Endothelial cell (in vitro differentiated cells): ENCODE results near the gene AURKAIP1. TPM values are rescaled to one million over a fixed set of nuclear protein-coding genes. Genes with fewer than 3 reads are reported as not detected.

Experiments
- DNase-seq: peaks from one replicate; pipeline ENCODE4 v3.0.0; 2021; ENCODE audit warnings: low spot score
- H3K27ac Mint-ChIP-seq: one replicate; pipeline ENCODE4 v1.8.0; 2021; ENCODE audit warnings: mixed read lengths, inconsistent platforms; ENCODE audit not compliant: unreplicated experiment
- H3K27me3 Mint-ChIP-seq: one replicate; pipeline ENCODE4 v1.8.0; 2021; ENCODE audit warnings: mild to moderate bottlenecking, moderate library complexity, mixed read lengths, inconsistent platforms; ENCODE audit not compliant: unreplicated experiment
- H3K36me3 Mint-ChIP-seq: one replicate; pipeline ENCODE4 v1.8.0; 2021; ENCODE audit warnings: mild to moderate bottlenecking, low read depth, mixed read lengths, inconsistent platforms; ENCODE audit not compliant: unreplicated experiment
- H3K4me1 Mint-ChIP-seq: one replicate; pipeline ENCODE4 v1.8.0; 2021; ENCODE audit warnings: mild to moderate bottlenecking, mixed read lengths, inconsistent platforms; ENCODE audit not compliant: unreplicated experiment
- H3K4me3 Mint-ChIP-seq: one replicate; pipeline ENCODE4 v1.8.0; 2021; ENCODE audit warnings: mild to moderate bottlenecking, mixed read lengths, inconsistent platforms; ENCODE audit not compliant: unreplicated experiment
- H3K9me3 Mint-ChIP-seq: one replicate; pipeline ENCODE4 v1.8.0; 2021; ENCODE audit warnings: mixed read lengths, inconsistent platforms; ENCODE audit not compliant: unreplicated experiment
- CTCF ChIP-seq: fragments of 200-600 bp; sonication (generic); IDR thresholded peaks from one replicate; pipeline ENCODE4 v1.5.0; 2021; ENCODE audit warnings: antibody characterized with exemption; ENCODE audit not compliant: unreplicated experiment
- total RNA-seq: library from RNA; stranded (reverse); fragmentation: NEBNext Ultra II Directional; extraction: Animal tissue kit (Norgen Biotek cat#: 25700); gene quantifications from one replicate; pipeline ENCODE4 v1.2.1, GENCODE V29; 2021; ENCODE audit not compliant: unreplicated experiment

Gene AURKAIP1
- total RNA-seq, 1 donor from 2014 or later: 128 TPM

DNA sequence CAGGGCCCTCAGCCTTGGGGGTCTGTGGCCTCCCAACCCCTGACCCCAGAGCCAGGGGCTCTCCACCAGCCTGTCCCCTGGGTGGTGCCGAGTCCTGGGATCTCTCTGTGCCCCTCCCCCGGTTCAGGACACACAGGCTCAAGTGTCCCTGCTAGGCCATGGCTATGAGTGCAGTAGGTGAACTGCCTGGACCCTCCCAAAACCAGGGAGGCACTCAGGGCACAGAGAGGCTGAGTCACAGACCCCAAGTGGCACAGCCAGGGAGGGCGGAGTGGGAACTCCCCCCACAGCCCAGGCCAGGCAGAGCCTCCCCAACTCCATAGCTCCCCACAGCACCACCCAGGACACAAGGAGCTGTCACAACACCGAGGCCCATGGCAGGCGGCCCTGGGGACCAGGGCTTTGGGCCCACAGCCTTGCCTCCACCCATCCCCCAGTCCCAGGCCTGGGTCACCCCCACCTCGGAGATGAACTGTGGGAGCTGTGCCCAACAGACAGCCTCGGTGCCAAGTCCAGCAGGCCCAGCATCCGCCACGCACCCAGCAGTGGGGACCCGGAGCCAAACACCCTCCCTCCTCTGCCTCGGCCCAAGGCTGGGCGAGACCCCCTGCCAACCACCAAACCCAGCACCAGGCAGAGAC, 29.0 kb downstream of the AURKAIP1 start:
- no peak for DNase-seq
- Mint-ChIP-seq H3K4me1 (no peaks in the 10 kb centered on the region), H3K27ac (no peak overlapping the region), H3K36me3 (peaks cover 4% of the 10 kb centered on the region), H3K4me3 (no peak overlapping the region), H3K27me3 (peaks cover 11% of the 10 kb centered on the region), H3K9me3 (no peaks in the 10 kb centered on the region)
- no peak for TF ChIP-seq CTCF

- DNase-seq: no peak
- Mint-ChIP-seq H3K4me3 (no peak overlapping the region), H3K4me1 (no peaks in the 10 kb centered on the region), H3K9me3 (no peaks in the 10 kb centered on the region), H3K36me3 (peaks cover 10% of the 10 kb centered on the region), H3K27me3 (peaks cover 14% of the 10 kb centered on the region), H3K27ac (no peak overlapping the region)
- no peak for TF ChIP-seq CTCF
These were observed 29.6 kb downstream of the AURKAIP1 start for GRCh38 chr1:1345384-1345783.

DNA sequence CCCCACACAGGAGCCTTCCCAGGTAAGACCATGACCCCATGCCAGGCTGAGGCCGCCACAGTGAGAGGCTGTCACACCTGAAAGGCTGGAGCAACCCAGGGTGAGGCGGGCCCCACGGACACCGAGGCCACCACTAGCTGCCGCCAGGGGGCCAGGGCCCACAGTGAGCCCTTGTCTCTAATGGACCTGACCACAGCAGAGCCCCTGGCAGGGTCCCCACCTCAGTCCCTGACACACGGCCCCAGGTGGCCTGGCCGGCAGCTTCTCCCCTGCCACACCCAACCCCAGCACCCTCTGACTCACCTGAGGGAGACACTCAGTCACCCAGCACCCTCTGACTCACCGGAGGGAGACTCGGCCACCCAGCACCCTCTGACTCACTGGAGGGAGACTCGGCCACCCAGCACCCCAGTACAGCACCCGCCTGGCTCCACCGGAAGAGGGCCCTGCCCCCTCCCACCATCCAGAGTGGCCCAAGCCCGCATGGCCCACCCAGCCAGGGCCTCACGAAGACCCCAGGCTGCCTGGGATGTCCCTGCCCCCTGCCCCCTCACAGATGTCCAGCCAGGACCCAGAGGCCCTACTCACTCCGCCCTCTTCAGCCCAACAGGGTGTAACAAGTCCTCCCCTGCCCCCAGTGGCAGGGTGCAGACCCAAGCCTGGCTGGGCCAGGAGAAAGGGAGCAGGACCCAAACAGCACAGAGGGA, 30.2 kb downstream of the AURKAIP1 start:
- peaks cover 10% of the 10 kb centered on the region for H3K36me3 Mint-ChIP-seq
- H3K4me3 Mint-ChIP-seq: no peak overlapping the region
- DNase-seq: peak; percentile 63
- H3K4me1 Mint-ChIP-seq: no peaks in the 10 kb centered on the region
- H3K27me3 Mint-ChIP-seq: peaks cover 14% of the 10 kb centered on the region
- H3K27ac Mint-ChIP-seq: no peak overlapping the region
- TF ChIP-seq CTCF: peak; percentile 44
- H3K9me3 Mint-ChIP-seq: no peaks in the 10 kb centered on the region

DNA sequence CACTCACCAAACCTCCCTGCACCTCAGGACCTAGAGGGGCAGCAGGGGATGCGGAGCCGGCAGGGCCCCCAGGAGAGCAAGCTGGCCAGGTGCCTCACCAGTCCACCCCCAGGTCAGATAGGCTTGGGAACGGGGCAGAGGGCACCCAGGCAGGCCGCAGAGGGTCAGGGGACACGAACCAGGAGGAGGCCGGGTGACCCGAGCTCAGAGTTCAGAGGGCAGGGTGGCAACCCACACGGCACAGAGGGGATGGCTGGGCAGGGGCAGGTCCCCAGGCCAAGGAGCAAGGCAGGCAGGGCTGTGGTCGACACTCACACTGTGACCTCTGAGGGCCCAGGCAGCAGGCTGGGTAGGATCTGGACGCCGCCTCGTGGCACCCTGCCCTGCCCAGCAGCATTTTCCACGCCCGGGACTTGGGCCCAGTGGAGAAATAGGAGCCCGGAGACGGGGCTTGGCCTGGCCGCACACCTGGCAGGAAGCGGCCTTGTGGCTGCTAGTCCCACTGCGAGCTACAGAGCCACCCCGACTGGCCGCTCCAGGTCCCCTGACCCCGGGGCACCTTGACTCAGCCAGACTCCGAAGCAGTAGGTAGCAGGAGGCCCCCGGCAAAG, 31.1 kb downstream of the AURKAIP1 start:
- Mint-ChIP-seq H3K4me1 (no peaks in the 10 kb centered on the region), H3K4me3 (no peak overlapping the region), H3K36me3 (peaks cover 10% of the 10 kb centered on the region), H3K9me3 (no peaks in the 10 kb centered on the region), H3K27ac (no peak overlapping the region), H3K27me3 (peaks cover 15% of the 10 kb centered on the region)
- no peak for TF ChIP-seq CTCF
- DNase-seq: no peak
